H1 (cell line): ENCODE results near the gene CHMP4A. TPM values are rescaled to one million over a fixed set of nuclear protein-coding genes. Genes with fewer than 3 reads are reported as not detected.

ENCODE experiments used
- CTCF ChIA-PET: fragments of 300-600 bp; sonication (Branson Sonifier 250); formaldehyde crosslinking; loops from one replicate; lab custom pipeline; 2021; ENCODE audit not compliant: partially characterized antibody; lab: Charles Lee
- POLR2A ChIA-PET: fragments of 300-600 bp; sonication (Branson Sonifier 250); formaldehyde crosslinking; loops from one replicate; lab custom pipeline; 2021; ENCODE audit warnings: inconsistent platforms; ENCODE audit not compliant: partially characterized antibody; lab: Charles Lee
- DNase-seq, 2 experiments: peaks; one replicate each; pipeline versions ENCODE4 v3.0.0 to v3.0.0-alpha.2; 2010 to 2022; ENCODE audit warnings: low spot score in 2 of 2, low read depth in 1 of 2, mixed read lengths in 1 of 2
- FAIRE-seq: peaks from 2 replicates; lab custom pipeline; 2011; peaks lifted over from hg19 to GRCh38; lab: Jason Lieb, UNC
- H2AFZ ChIP-seq: 2 replicates; pipeline ENCODE4 v1.8.1; 2012; ENCODE audit warnings: low read length, inconsistent platforms
- H2AK5ac ChIP-seq: 2 replicates; pipeline ENCODE4 v1.6.1; 2013; ENCODE audit warnings: low read depth, low read length
- H2BK120ac ChIP-seq: replicated peaks from 2 replicates; pipeline ENCODE3; 2013; ENCODE audit warnings: low read depth, low read length, inconsistent platforms
- H2BK12ac ChIP-seq: 2 replicates; pipeline ENCODE4 v1.6.1; 2013; ENCODE audit warnings: low read depth, low read length
- H2BK15ac ChIP-seq: 2 replicates; pipeline ENCODE4 v1.6.1; 2013; ENCODE audit warnings: low read length
- H2BK20ac ChIP-seq: 2 replicates; pipeline ENCODE4 v1.6.1; 2013; ENCODE audit warnings: low read length
- H2BK5ac ChIP-seq: 2 replicates; pipeline ENCODE4 v1.6.1; 2013; ENCODE audit warnings: low read depth, low read length
- H3K14ac ChIP-seq: 2 replicates; pipeline ENCODE4 v1.6.1; 2013; ENCODE audit warnings: inconsistent platforms; ENCODE audit not compliant: insufficient read length
- H3K18ac ChIP-seq: 2 replicates; pipeline ENCODE4 v1.6.1; 2013; ENCODE audit warnings: low read length; ENCODE audit errors: extremely low read depth
- H3K23ac ChIP-seq: 2 replicates; pipeline ENCODE4 v1.6.1; 2013; ENCODE audit warnings: inconsistent platforms; ENCODE audit not compliant: insufficient read length
- H3K23me2 ChIP-seq: 2 replicates; pipeline ENCODE4 v1.6.1; 2013; ENCODE audit warnings: low read depth, low read length
- H3K27ac ChIP-seq: 2 replicates; pipeline ENCODE4 v1.6.1; 2011; ENCODE audit warnings: low read depth, low read length, inconsistent platforms
- H3K27me3 ChIP-seq, 4 experiments: replicated peaks in 1 of 4; 1 replicate in 1 of 4; 2 replicates in 3 of 4; pipeline versions ENCODE4 v1.6.1 to v1.8.1; 2011 to 2013; ENCODE audit warnings: low read length in 3 of 4, mild to moderate bottlenecking in 3 of 4, inconsistent platforms in 2 of 4, mixed read lengths in 2 of 4, moderate library complexity in 1 of 4; ENCODE audit not compliant: control insufficient read depth in 3 of 4, insufficient read depth in 3 of 4; ENCODE audit errors: extremely low read depth in 1 of 4
- H3K36me3 ChIP-seq, 4 experiments: 2 replicates each; pipeline versions ENCODE4 v1.6.1 to v1.8.1; 2011 to 2013; ENCODE audit warnings: mild to moderate bottlenecking in 4 of 4, low read length in 3 of 4, moderate library complexity in 2 of 4, control low read depth in 1 of 4, inconsistent platforms in 1 of 4; ENCODE audit not compliant: insufficient read depth in 4 of 4, control insufficient read depth in 2 of 4
- H3K4ac ChIP-seq: replicated peaks from 2 replicates; pipeline ENCODE3; 2013; ENCODE audit warnings: low read length, low read depth, mixed read lengths, inconsistent platforms; ENCODE audit not compliant: insufficient read length
- H3K4me1 ChIP-seq, 4 experiments: replicated peaks in 1 of 4; 1 replicate in 1 of 4; 2 replicates in 3 of 4; pipeline versions ENCODE4 v1.6.1 to v1.8.1; 2011 to 2013; ENCODE audit warnings: low read length in 3 of 4, inconsistent platforms in 2 of 4, mixed read lengths in 1 of 4; ENCODE audit not compliant: insufficient read depth in 4 of 4, control insufficient read depth in 3 of 4
- H3K4me2 ChIP-seq, 2 experiments: 2 replicates each; pipeline versions ENCODE4 v1.6.1 to v1.8.1; 2011 to 2013; ENCODE audit warnings: low read depth in 2 of 2, low read length in 2 of 2, control low read depth in 1 of 2, inconsistent platforms in 1 of 2, mild to moderate bottlenecking in 1 of 2; ENCODE audit not compliant: insufficient read depth in 1 of 2
- H3K4me3 ChIP-seq, 4 experiments: fragments of 200-600, 300-600 bp in 1 of 4; sonication (generic), shearing (Covaris generic), sonication (Bioruptor Twin) in 1 of 4; 2 replicates each; pipeline versions ENCODE4 v1.5.1 to v1.8.1; 2011 to 2016; ENCODE audit warnings: low read length in 4 of 4, low read depth in 3 of 4, control low read depth in 2 of 4, inconsistent platforms in 2 of 4, mild to moderate bottlenecking in 2 of 4, mixed read lengths in 1 of 4, moderate library complexity in 1 of 4; ENCODE audit not compliant: insufficient read depth in 2 of 4; ENCODE audit errors: extremely low read depth in 1 of 4
- H3K56ac ChIP-seq: replicated peaks from 2 replicates; pipeline ENCODE3; 2013; ENCODE audit warnings: low read depth, mild to moderate bottlenecking, mixed read lengths, low read length, inconsistent platforms; ENCODE audit not compliant: insufficient read length
- H3K79me1 ChIP-seq: 2 replicates; pipeline ENCODE4 v1.6.1; 2013; ENCODE audit warnings: low read depth, low read length, control low read depth
- H3K79me2 ChIP-seq, 2 experiments: 2 replicates each; pipeline versions ENCODE4 v1.6.1 to v1.8.1; 2012 to 2013; ENCODE audit warnings: low read length in 2 of 2, mild to moderate bottlenecking in 2 of 2, inconsistent platforms in 1 of 2; ENCODE audit not compliant: insufficient read depth in 2 of 2, control insufficient read depth in 1 of 2
- H3K9ac ChIP-seq, 4 experiments: replicated peaks in 1 of 4; 1 replicate in 1 of 4; 2 replicates in 3 of 4; pipeline versions ENCODE4 v1.6.1 to v1.8.1; 2011 to 2013; ENCODE audit warnings: low read depth in 3 of 4, low read length in 3 of 4, control low read depth in 2 of 4, mild to moderate bottlenecking in 2 of 4, moderate library complexity in 2 of 4, inconsistent platforms in 1 of 4; ENCODE audit errors: extremely low read depth in 1 of 4
- H3K9me3 ChIP-seq, 2 experiments: 2 replicates each; pipeline versions ENCODE4 v1.6.1 to v1.8.1; 2012 to 2013; ENCODE audit warnings: mild to moderate bottlenecking in 2 of 2, moderate library complexity in 2 of 2, control low read depth in 1 of 2, inconsistent platforms in 1 of 2, low read depth in 1 of 2, low read length in 1 of 2, mixed read lengths in 1 of 2; ENCODE audit not compliant: insufficient read depth in 2 of 2
- H4K20me1 ChIP-seq, 2 experiments: replicated peaks in 1 of 2; 2 replicates each; pipeline versions ENCODE3 to v1.8.1; 2011 to 2013; ENCODE audit warnings: inconsistent platforms in 2 of 2, low read length in 2 of 2, mild to moderate bottlenecking in 1 of 2; ENCODE audit not compliant: insufficient read depth in 2 of 2, control insufficient read depth in 1 of 2
- H4K5ac ChIP-seq: 2 replicates; pipeline ENCODE4 v1.6.1; 2013; ENCODE audit warnings: low read length, low read depth, mixed read lengths, inconsistent platforms; ENCODE audit not compliant: insufficient read length
- H4K8ac ChIP-seq: 2 replicates; pipeline ENCODE4 v1.8.0; 2013; ENCODE audit warnings: mild to moderate bottlenecking, moderate library complexity, low read length, inconsistent platforms; ENCODE audit not compliant: insufficient read depth; ENCODE audit errors: extremely low read depth
- H4K91ac ChIP-seq: replicated peaks from 2 replicates; pipeline ENCODE3; 2013; ENCODE audit warnings: low read length, mixed read lengths, inconsistent platforms; ENCODE audit not compliant: insufficient read length
- CEBPB ChIP-seq: IDR thresholded peaks from 2 replicates; pipeline ENCODE4 v1.6.1; 2012; ENCODE audit warnings: low read depth, low read length
- CTBP2 ChIP-seq: IDR thresholded peaks from 2 replicates; pipeline ENCODE4 v1.7.0; 2011; ENCODE audit warnings: borderline replicate concordance, mild to moderate bottlenecking, moderate library complexity, mixed read lengths, low read length; ENCODE audit not compliant: insufficient read depth, insufficient read length
- NANOG ChIP-seq: IDR thresholded peaks from 2 replicates; pipeline ENCODE4 v1.6.1; 2011; ENCODE audit warnings: low read length, low read depth, mild to moderate bottlenecking, inconsistent platforms; ENCODE audit not compliant: insufficient read depth, poor library complexity, severe bottlenecking
- SAP30 ChIP-seq: fragments of 300-600 bp; sonication (generic); IDR thresholded peaks from 2 replicates; pipeline ENCODE4 v1.7.1; 2012; ENCODE audit warnings: low read length, moderate library complexity, mild to moderate bottlenecking, inconsistent platforms; ENCODE audit not compliant: insufficient read depth, insufficient replicate concordance
- SIN3A ChIP-seq, 2 experiments: IDR thresholded peaks in 1 of 2; conservative IDR thresholded peaks in 1 of 2; 2 replicates each; pipeline ENCODE4 v1.6.1; 2011 to 2012; ENCODE audit warnings: low read length in 2 of 2, improper control_type of control experiment in 1 of 2, low read depth in 1 of 2, mild to moderate bottlenecking in 1 of 2
- USF2 ChIP-seq: IDR thresholded peaks from 2 replicates; pipeline ENCODE4 v1.6.1; 2011; ENCODE audit warnings: low read length, improper control_type of control experiment
- WGBS, 2 experiments: shearing (Covaris generic) in 1 of 2; methylation state at CpG; one replicate each; pipeline versions ENCODE4 v1.1.6 to v1.1.7; 2013 to 2015; ENCODE audit warnings: low lambda C conversion rate in 2 of 2, mixed read lengths in 2 of 2, inconsistent platforms in 1 of 2, low coverage in 1 of 2, missing lambda C conversion rate in 1 of 2; ENCODE audit not compliant: insufficient replicate concordance in 2 of 2, insufficient coverage in 1 of 2, insufficient read length in 1 of 2; ENCODE audit errors: extremely low coverage in 1 of 2, missing lambda C conversion rate in 1 of 2; 5-methylcytosine and 5-hydroxymethylcytosine counted together
- polyA plus RNA-seq, 7 experiments: library from polyadenylated mRNA; depleted of rRNA in 3 of 7; stranded (reverse) in 5 of 7; unstranded in 2 of 7; fragments of >200 nt in 5 of 7; fragments of 200-250 nt in 2 of 7; gene quantifications; 1 replicate in 5 of 7; 2 replicates in 1 of 7; 4 replicates in 1 of 7; pipeline versions ENCODE4 v1.2.1 to v1.2.3, GENCODE V29; 2011 to 2013; ENCODE audit warnings: missing spikeins in 2 of 7, mixed read lengths in 2 of 7
- total RNA-seq: library from RNA; stranded (reverse); fragmentation: NEBNext Ultra II Directional; extraction: Animal tissue kit (Norgen Biotek cat#: 25700); gene quantifications from 2 replicates; pipeline ENCODE4 v1.2.1, GENCODE V29; 2021
- TF ChIP-seq, protein P1 (sequence below): IDR thresholded peaks from 2 replicates; pipeline ENCODE4 v1.6.1; 2011; ENCODE audit warnings: low read depth, mild to moderate bottlenecking, low read length; ENCODE audit not compliant: insufficient read depth

Gene CHMP4A
- total and polyA plus RNA-seq, 2 of the 8 experiments (the other 6 are each of a cell fraction or from before 2014, with no cell fraction given) = 32.9 to 37.6 TPM

DNA sequence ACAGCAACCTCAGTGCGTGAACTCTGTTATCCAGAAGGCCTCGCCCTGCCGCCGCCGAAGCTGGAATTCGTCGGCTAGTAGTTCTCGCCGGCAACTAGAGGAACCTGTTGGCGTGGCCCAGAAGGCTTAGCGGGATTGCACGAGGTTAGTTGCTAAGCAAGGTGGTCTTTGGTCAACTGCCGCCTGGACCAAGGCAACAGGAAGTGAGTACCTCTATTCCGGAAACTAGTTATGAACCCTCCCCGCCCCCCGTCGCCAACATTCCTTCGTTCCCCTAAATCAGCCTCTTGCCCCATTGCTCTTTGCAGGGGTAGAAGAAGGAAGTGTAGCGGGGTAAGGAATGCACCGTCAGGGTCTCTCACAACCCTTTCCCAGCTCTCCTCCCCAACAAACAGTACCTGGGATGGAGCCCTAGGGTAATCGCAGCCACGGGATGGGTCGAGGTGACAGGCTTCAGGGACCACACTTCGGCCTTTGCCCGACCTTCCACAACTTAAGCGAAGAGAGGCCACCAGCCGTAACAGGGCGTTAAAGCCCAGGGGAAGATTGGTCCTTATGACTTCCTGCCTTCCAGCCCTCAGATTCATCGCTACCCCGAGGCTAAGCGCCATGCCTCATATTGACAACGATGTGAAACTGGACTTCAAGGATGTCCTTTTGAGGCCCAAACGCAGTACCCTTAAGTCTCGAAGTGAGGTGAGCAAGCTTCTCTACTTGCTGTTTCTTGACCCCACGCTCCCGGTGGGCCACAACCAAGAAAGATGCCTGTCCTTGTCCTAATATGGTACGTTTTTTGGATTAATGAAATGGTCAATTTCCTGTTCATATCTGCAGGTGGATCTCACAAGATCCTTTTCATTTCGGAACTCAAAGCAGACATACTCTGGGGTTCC lies 19.6 kb upstream of the CHMP4A start, which contains the start of gene GMPR2:
Gene GMPR2 (plus strand): TSS at position 285 of the 893 bp plus-strand sequence. CDS start 325 bp downstream, at position 610.
- CTCF ChIA-PET = interaction anchor here (0.7 to 1.8 kb wide), 7 partner anchors 9 to 280 kb away, joined by 3 to 7 read pairs (median 3); partner anchors contain the start of genes DHRS4, RABGGTA and TINF2
- Histone ChIP-seq H3K36me3 (peaks cover 5 to 31% (median 22%) of the 10 kb centered on the region in 4 experiments), H2AK5ac (0 out of 2 replicates have a peak within 1 kb of the TSS, but pooled peaks have one; percentile 96)
- no peak for TF ChIP-seq CTBP2
- TF ChIP-seq SIN3A (conservative IDR thresholded peaks at IDR 0.05 in 1 of 2, IDR thresholded peaks at IDR 0.05 in 1 of 2; ENCODE audit: low read depth in 1 of 2, low read length in 2 of 2) = peak; percentile 26 to 88; a peak in 2 of 4 replicates
- TF ChIP-seq CEBPB = no peak
- TF ChIP-seq NANOG = no peak
- peak; percentile 20; the same call in 1 of the 2 replicates for TF ChIP-seq USF2
- TF ChIP-seq SAP30 = no peak
- TF ChIP-seq, protein P1, sequence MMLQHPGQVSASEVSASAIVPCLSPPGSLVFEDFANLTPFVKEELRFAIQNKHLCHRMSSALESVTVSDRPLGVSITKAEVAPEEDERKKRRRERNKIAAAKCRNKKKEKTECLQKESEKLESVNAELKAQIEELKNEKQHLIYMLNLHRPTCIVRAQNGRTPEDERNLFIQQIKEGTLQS = no peak

More for the DNA sequence above, 19.6 kb upstream of the CHMP4A start, which contains the start of gene GMPR2:
- H3K4me3 ChIP-seq = peak within 1 kb of the TSS; percentile 81 to 97 (median 88)
- peak within 1 kb of the TSS; percentile 96 for H2BK5ac ChIP-seq
- peak within 1 kb of the TSS; percentile 99 for H3K18ac ChIP-seq
- peak within 1 kb of the TSS; percentile 81 to 89 (median 84) for H3K9ac ChIP-seq
- 12% methylated on average over 38 of the region's 38 CpGs; no CpG with 5 or more reads in 1 of the 2 experiments for WGBS, 2 experiments
- H3K14ac ChIP-seq = no peak within 1 kb of the TSS
- H3K23ac ChIP-seq = no peak within 1 kb of the TSS
- FAIRE-seq (no peak), DNase-seq (no peak)
- H4K20me1 ChIP-seq = peaks cover 0 to 7% of the 10 kb centered on the region in 2 experiments
- POLR2A ChIA-PET = interaction anchor here (0.7 to 2.3 kb wide), 13 partner anchors 9 to 92 kb away, joined by 3 to 12 read pairs (median 5); partner anchors contain the start of genes CHMP4A, DHRS1, EMC9 and MDP1
- peaks cover 11% of the 10 kb centered on the region for H3K23me2 ChIP-seq
- peak within 1 kb of the TSS; percentile 46; the same call in 1 of the 2 replicates for H2BK15ac ChIP-seq
- H3K4me2 ChIP-seq = peak within 1 kb of the TSS; percentile 86 to 92
- peak within 1 kb of the TSS; percentile 93 for H4K8ac ChIP-seq
- peak within 1 kb of the TSS; percentile 69; the same call in 1 of the 2 replicates for H2BK12ac ChIP-seq
- no peaks in the 10 kb centered on the region; a peak in 1 of 7 replicates for H3K27me3 ChIP-seq
- H3K9me3 ChIP-seq = no peaks in the 10 kb centered on the region
- peaks cover 2 to 14% (median 4%) of the 10 kb centered on the region in 4 experiments; a peak in 5 of 7 replicates for H3K4me1 ChIP-seq
- H2AFZ ChIP-seq = peak within 1 kb of the TSS; percentile 96
- peak within 1 kb of the TSS; percentile 57 for H2BK120ac ChIP-seq
- peaks cover 3 to 42% of the 10 kb centered on the region in 2 experiments; a peak in 2 of 4 replicates for H3K79me2 ChIP-seq
- H3K56ac ChIP-seq = peak within 1 kb of the TSS; percentile 97
- peak within 1 kb of the TSS; percentile 90 for H4K91ac ChIP-seq
- H3K4ac ChIP-seq = peak within 1 kb of the TSS; percentile 7
- no peak within 1 kb of the TSS for H2BK20ac ChIP-seq
- H3K79me1 ChIP-seq = no peaks in the 10 kb centered on the region; the same call in 1 of the 2 replicates
- H4K5ac ChIP-seq = peak within 1 kb of the TSS; percentile 100
- peak within 1 kb of the TSS; percentile 94 for H3K27ac ChIP-seq
